ENCODE results near the gene DNAJC17. TPM values are rescaled to one million over a fixed set of nuclear protein-coding genes. Genes with fewer than 3 reads are reported as not detected.

Gene DNAJC17
- total and polyA plus RNA-seq, 2 of the 13 experiments (the other 11 are each of a cell fraction or from before 2014, with no cell fraction given) = 22.2 to 26.5 TPM

- no peak for ATAC-seq
- H3K4me2 ChIP-seq (ENCODE audit: low read depth, low read length) = no peak overlapping the region
- no peaks in the 10 kb centered on the region for H3K27me3 ChIP-seq (ENCODE audit: control insufficient read depth in 1 of 2, insufficient read depth in 2 of 2, low read length in 2 of 2)
- H3K9ac ChIP-seq (ENCODE audit: insufficient read depth, low read depth, low read length) = no peak overlapping the region
- in situ Hi-C loops (cut with HindIII; ENCODE audit: extremely low pct_ligation_motif_present, low pct_unique_long_range_greater_than_20kb) (no loop called here), intact Hi-C loops (cut with micrococcal nuclease; ENCODE audit: unreplicated experiment) (no loop called here)
- H3K79me2 ChIP-seq (ENCODE audit: insufficient read depth, low read length) = no peaks in the 10 kb centered on the region
- no peak for FAIRE-seq
- no peaks in the 10 kb centered on the region for H3K4me1 ChIP-seq (ENCODE audit: insufficient read depth, low read length)
- no peak overlapping the region for H2AFZ ChIP-seq (ENCODE audit: low read length)
- H3K4me3 ChIP-seq (replicated peaks in 1 of 3; ENCODE audit: insufficient read depth in 1 of 3, low read depth in 2 of 3, low read length in 3 of 3) = no peak overlapping the region
- ChIA-PET CTCF (ENCODE audit: low intra/inter-chr PET ratio, low total read pairs) (no interaction called here), POLR2A (no interaction called here)
- WGBS (ENCODE audit: low lambda C conversion rate) = 98% methylated on average over 2 of the region's 2 CpGs
- H3K36me3 ChIP-seq (replicated peaks in 1 of 2; ENCODE audit: control insufficient read depth in 1 of 2, insufficient read depth in 2 of 2, low read length in 2 of 2) = peaks cover 2 to 22% of the 10 kb centered on the region in 2 experiments; a peak in 3 of 5 replicates
- DNase-seq (ENCODE audit: low spot score) = no peak
- H3K9me3 ChIP-seq (ENCODE audit: low read length) = no peaks in the 10 kb centered on the region
- BruUV-seq (replicated peaks) = no TSS peak
- no peaks in the 10 kb centered on the region for H4K20me1 ChIP-seq (ENCODE audit: insufficient read depth, low read length)
- H3K27ac ChIP-seq (ENCODE audit: extremely low read length, insufficient read depth, low read length) = no peak overlapping the region
- TF ChIP-seq TAF1 (CRISPR knock-in tag; IDR thresholded peaks at IDR 0.05) (no peak), ZNF850 (CRISPR knock-in tag; conservative IDR thresholded peaks at IDR 0.05) (no peak), E2F2 (CRISPR knock-in tag; IDR thresholded peaks at IDR 0.05; ENCODE audit: borderline replicate concordance) (no peak), MLLT10 (CRISPR knock-in tag; IDR thresholded peaks at IDR 0.05) (no peak), ZBTB40 (IDR thresholded peaks at IDR 0.05) (no peak), ZBTB40 (CRISPR knock-in tag; IDR thresholded peaks at IDR 0.05) (no peak), ZNF747 (CRISPR knock-in tag; IDR thresholded peaks at IDR 0.05; ENCODE audit: borderline replicate concordance) (no peak), NR2C2 (CRISPR knock-in tag; IDR thresholded peaks at IDR 0.05; ENCODE audit: borderline replicate concordance) (no peak), ZEB1 (IDR thresholded peaks at IDR 0.05; ENCODE audit: insufficient replicate concordance, low read depth) (no peak), HDAC1 (CRISPR knock-in tag; IDR thresholded peaks at IDR 0.05) (no peak), ZNF446 (CRISPR knock-in tag; IDR thresholded peaks at IDR 0.05) (no peak), ARNTL (CRISPR knock-in tag; IDR thresholded peaks at IDR 0.05) (no peak), GLMP (CRISPR knock-in tag; IDR thresholded peaks at IDR 0.05; ENCODE audit: borderline replicate concordance) (no peak), SOX13 (IDR thresholded peaks at IDR 0.05) (no peak), SOX13 (CRISPR knock-in tag; conservative IDR thresholded peaks at IDR 0.05 in 1 of 2, IDR thresholded peaks at IDR 0.05 in 1 of 2) (no peak), ISL2 (CRISPR knock-in tag; IDR thresholded peaks at IDR 0.05) (no peak)
These were observed 84.3 kb downstream of the DNAJC17 start for GRCh38 chr15:40722934-40723333.

Measured in HepG2 (cell line).